Activated CD8-positive, alpha-beta memory T cell treated with anti-CD3 and anti-CD28 coated beads for 1 hour (primary cell): ENCODE data around the gene KIAA1191.

ENCODE experiments used
- DNase-seq, 2 donors: peaks; one replicate each; pipeline ENCODE4 v3.0.0-alpha.2; 2020; ENCODE audit warnings: low read depth in 1 of 2; ENCODE audit errors: extremely low read depth in 1 of 2

The KIAA1191 gene

GRCh38 chr5:176389135-176390123, 27.9 kb upstream of the KIAA1191 start:
- no peak for DNase-seq

- DNase-seq = peak; percentile 98 to 100
Observed at GRCh38 chr5:176388444-176389134, 27.0 kb upstream of the KIAA1191 start, which contains the start of the genes HIGD2A and NOP16. Gene HIGD2A, plus strand, starts transcription at chr5:176388751. Its CDS starts 69 bp downstream, at chr5:176388820. Gene NOP16, minus strand, starts transcription at chr5:176388598. Its CDS starts 59 bp downstream, at chr5:176388539.

- DNase-seq = no peak
Observed at GRCh38 chr5:176388003-176388443, 26.5 kb upstream of the KIAA1191 start.

GRCh38 chr5:176387384-176387925, 25.9 kb upstream of the KIAA1191 start:
- DNase-seq = no peak

- DNase-seq = no peak
Observed at GRCh38 chr5:176386491-176386890, 24.9 kb upstream of the KIAA1191 start.

GRCh38 chr5:176384991-176385390, 23.4 kb upstream of the KIAA1191 start:
- DNase-seq = no peak

GRCh38 chr5:176384366-176384930, 22.9 kb upstream of the KIAA1191 start:
- no peak for DNase-seq

GRCh38 chr5:176383961-176384360, 22.4 kb upstream of the KIAA1191 start:
- DNase-seq = no peak

- DNase-seq = no peak
Observed at GRCh38 chr5:176383248-176383905, 21.8 kb upstream of the KIAA1191 start.

GRCh38 chr5:176382721-176383120, 21.2 kb upstream of the KIAA1191 start:
- DNase-seq = no peak

- no peak for DNase-seq
Observed at GRCh38 chr5:176381979-176382378, 20.4 kb upstream of the KIAA1191 start.

- no peak for DNase-seq
Observed at GRCh38 chr5:176381423-176381822, 19.9 kb upstream of the KIAA1191 start.

GRCh38 chr5:176379881-176380280, 18.3 kb upstream of the KIAA1191 start:
- DNase-seq = no peak

- DNase-seq = no peak
Observed at GRCh38 chr5:176373100-176373818, 11.7 kb upstream of the KIAA1191 start.

GRCh38 chr5:176371621-176372539, 10.3 kb upstream of the KIAA1191 start:
- no peak for DNase-seq

GRCh38 chr5:176369934-176370711, 8.6 kb upstream of the KIAA1191 start:
- no peak for DNase-seq

- no peak for DNase-seq
Observed at GRCh38 chr5:176368726-176369125, 7.2 kb upstream of the KIAA1191 start.
